ENCODE results near the gene SLC2A6. TPM values are rescaled to one million over a fixed set of nuclear protein-coding genes. Genes with fewer than 3 reads are reported as not detected.

SLC2A6 gene
- total RNA-seq, 1 donor from 2014 or later: 37.4 TPM

GRCh38 chr9:133487331-133487725 lies 8.4 kb upstream of the SLC2A6 start:
- ATAC-seq (ENCODE audit: low read depth) (no peak), DNase-seq (no peak)
- TF ChIP-seq CTCF (IDR thresholded peaks at IDR 0.05): no peak
- intact Hi-C loops (cut with micrococcal nuclease): loop anchor here (2.0 to 5.0 kb wide), 4 partner anchors 249 to 515 kb away; no protein-coding TSS in a partner anchor
- no peak overlapping the region for H3K27ac Mint-ChIP-seq
- no peaks in the 10 kb centered on the region for H3K36me3 Mint-ChIP-seq (ENCODE audit: low read depth)
- no peaks in the 10 kb centered on the region for H3K9me3 Mint-ChIP-seq
- ChIA-PET CTCF (interaction anchor here (1.2 to 6.4 kb wide), 5 partner anchors 71 to 465 kb away, joined by 3 to 54 read pairs (median 4); no protein-coding TSS in a partner anchor), POLR2A (interaction anchor here (1.1 kb wide), 2 partner anchors 139 to 301 kb away, joined by 3 read pairs; partner anchors contain the start of genes MED22 and RPL7A)
- no peak overlapping the region for H3K4me3 Mint-ChIP-seq
- peaks cover 5% of the 10 kb centered on the region for H3K4me1 Mint-ChIP-seq
- H3K27me3 Mint-ChIP-seq: peaks cover 1% of the 10 kb centered on the region

- H3K9me3 Mint-ChIP-seq: no peaks in the 10 kb centered on the region
- H3K4me3 Mint-ChIP-seq: peak overlapping the region; percentile 56
- ChIA-PET POLR2A (interaction anchor here (1.2 kb wide), 1 partner anchor 299 kb away, joined by 3 read pairs; no protein-coding TSS in a partner anchor), CTCF (interaction anchor here (0.6 to 6.4 kb wide), 7 partner anchors 11 to 954 kb away, joined by 3 to 54 read pairs (median 4); no protein-coding TSS in a partner anchor)
- ATAC-seq (ENCODE audit: low read depth) (peak; percentile 67), DNase-seq (no peak)
- TF ChIP-seq CTCF (IDR thresholded peaks at IDR 0.05): no peak
- H3K27me3 Mint-ChIP-seq: peaks cover 1% of the 10 kb centered on the region
- H3K27ac Mint-ChIP-seq: no peak overlapping the region
- intact Hi-C loops (cut with micrococcal nuclease): loop anchor here (1.0 to 5.0 kb wide), 7 partner anchors 78 to 513 kb away; partner anchors contain the start of genes MED22 and RPL7A
- peaks cover 5% of the 10 kb centered on the region for H3K4me1 Mint-ChIP-seq
- no peaks in the 10 kb centered on the region for H3K36me3 Mint-ChIP-seq (ENCODE audit: low read depth)
Observed at GRCh38 chr9:133485531-133486260, 6.8 kb upstream of the SLC2A6 start.

- H3K36me3 Mint-ChIP-seq (ENCODE audit: low read depth): no peaks in the 10 kb centered on the region
- TF ChIP-seq CTCF (IDR thresholded peaks at IDR 0.05): no peak
- no peaks in the 10 kb centered on the region for H3K9me3 Mint-ChIP-seq
- ChIA-PET POLR2A (interaction anchor here (0.7 to 1.2 kb wide), 2 partner anchors 129 to 298 kb away, joined by 3 to 4 read pairs; no protein-coding TSS in a partner anchor), CTCF (interaction anchor here (0.6 to 6.4 kb wide), 5 partner anchors 11 to 955 kb away, joined by 3 to 54 read pairs (median 3); no protein-coding TSS in a partner anchor)
- intact Hi-C loops (cut with micrococcal nuclease): loop anchor here (5.0 kb wide), 2 partner anchors 383 to 513 kb away; no protein-coding TSS in a partner anchor
- ATAC-seq (ENCODE audit: low read depth): no peak
- peaks cover 7% of the 10 kb centered on the region for H3K4me1 Mint-ChIP-seq
- peaks cover 1% of the 10 kb centered on the region for H3K27me3 Mint-ChIP-seq
- no peak for DNase-seq
- H3K4me3 Mint-ChIP-seq: no peak overlapping the region
- H3K27ac Mint-ChIP-seq: no peak overlapping the region
Observed at GRCh38 chr9:133484671-133485437, 6.0 kb upstream of the SLC2A6 start.

- TF ChIP-seq CTCF (IDR thresholded peaks at IDR 0.05): no peak
- peaks cover 1% of the 10 kb centered on the region for H3K27me3 Mint-ChIP-seq
- no peaks in the 10 kb centered on the region for H3K36me3 Mint-ChIP-seq (ENCODE audit: low read depth)
- no peak overlapping the region for H3K4me3 Mint-ChIP-seq
- DNase-seq (no peak), ATAC-seq (ENCODE audit: low read depth) (no peak)
- ChIA-PET CTCF (interaction anchor here (1.0 to 6.4 kb wide), 2 partner anchors 88 to 296 kb away, joined by 3 to 54 read pairs; no protein-coding TSS in a partner anchor), POLR2A (no interaction called here)
- H3K9me3 Mint-ChIP-seq: no peaks in the 10 kb centered on the region
- H3K27ac Mint-ChIP-seq: no peak overlapping the region
- intact Hi-C loops (cut with micrococcal nuclease): no loop called here
- H3K4me1 Mint-ChIP-seq: peaks cover 11% of the 10 kb centered on the region
Observed at GRCh38 chr9:133483611-133484010, 4.7 kb upstream of the SLC2A6 start.

Data from activated B cell treated with CpG ODN at 0.5 μM for 24 hours (primary cell).